ENCODE results near the gene PEX16. TPM values are rescaled to one million over a fixed set of nuclear protein-coding genes. Genes with fewer than 3 reads are reported as not detected.

Gene PEX16
- total and polyA plus RNA-seq, 8 donors: 9.9 to 72.7 (median 40.2) TPM

- TF ChIP-seq POLR2AphosphoS5 (IDR thresholded peaks at IDR 0.05) (peak in 1 of 3 donors; percentile 27), EP300 (IDR thresholded peaks at IDR 0.05) (no peak)
- no peaks in the 10 kb centered on the region for H3K9me3 ChIP-seq
- peak overlapping the region; percentile 46 to 63 (median 58) for H3K4me3 ChIP-seq
- peaks cover 0 to 26% (median 23%) of the 10 kb centered on the region in 4 donors for H3K36me3 ChIP-seq
- 1% methylated on average over 36 to 62 of the region's 62 CpGs for WGBS, 5 donors
- H3K27me3 ChIP-seq: peaks cover 0 to 55% (median 13%) of the 10 kb centered on the region in 3 donors
- intact Hi-C loops (cut with DNase I; ENCODE audit: low total_unique reads): no loop called here
- H3K27ac ChIP-seq: peak overlapping the region; percentile 54 to 82 (median 70)
- H3K4me1 ChIP-seq: peaks cover 21 to 41% (median 27%) of the 10 kb centered on the region in 4 donors
- DNase-seq: peak; percentile 79 to 96
These were observed 18.1 kb downstream of the PEX16 start for GRCh38 chr11:45899448-45900174.

DNA sequence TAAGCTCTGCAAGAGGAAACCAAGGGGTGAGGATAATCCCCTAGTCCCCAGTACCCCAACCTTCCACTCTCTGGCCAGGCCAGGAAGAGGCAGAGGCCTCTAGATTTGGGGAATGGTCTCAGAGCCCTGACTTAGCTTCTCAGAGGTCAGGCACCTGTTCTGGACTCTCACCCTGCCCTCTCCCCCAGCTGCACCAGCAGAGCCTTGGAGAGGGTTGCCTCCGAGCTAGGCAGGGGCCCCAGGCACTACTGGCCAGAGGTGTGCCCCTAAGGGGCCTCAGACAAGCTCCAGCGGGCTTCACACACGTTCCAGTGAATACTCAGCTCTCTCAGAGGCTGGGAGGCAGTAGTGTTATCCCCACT lies 18.6 kb downstream of the PEX16 start:
- H3K4me3 ChIP-seq: peak overlapping the region in 3 of 4 donors; percentile 46 to 63 (median 55)
- H3K36me3 ChIP-seq: peaks cover 0 to 21% (median 18%) of the 10 kb centered on the region in 4 donors
- no peak for DNase-seq
- 12 to 21% (median 12%) methylated on average over 3 of the region's 3 CpGs; no CpG with 5 or more reads in 2 of the 5 donors for WGBS, 5 donors
- peaks cover 21 to 36% (median 27%) of the 10 kb centered on the region in 4 donors for H3K4me1 ChIP-seq
- intact Hi-C loops (cut with DNase I; ENCODE audit: low total_unique reads): no loop called here
- TF ChIP-seq POLR2AphosphoS5 (IDR thresholded peaks at IDR 0.05) (no peak), EP300 (IDR thresholded peaks at IDR 0.05) (no peak), CTCF (IDR thresholded peaks at IDR 0.05) (no peak), POLR2A (IDR thresholded peaks at IDR 0.05) (no peak)
- H3K27me3 ChIP-seq: peaks cover 0 to 60% (median 13%) of the 10 kb centered on the region in 3 donors
- H3K27ac ChIP-seq: peak overlapping the region in 4 of 5 donors; percentile 56 to 82 (median 72)
- H3K9me3 ChIP-seq: no peaks in the 10 kb centered on the region

DNA sequence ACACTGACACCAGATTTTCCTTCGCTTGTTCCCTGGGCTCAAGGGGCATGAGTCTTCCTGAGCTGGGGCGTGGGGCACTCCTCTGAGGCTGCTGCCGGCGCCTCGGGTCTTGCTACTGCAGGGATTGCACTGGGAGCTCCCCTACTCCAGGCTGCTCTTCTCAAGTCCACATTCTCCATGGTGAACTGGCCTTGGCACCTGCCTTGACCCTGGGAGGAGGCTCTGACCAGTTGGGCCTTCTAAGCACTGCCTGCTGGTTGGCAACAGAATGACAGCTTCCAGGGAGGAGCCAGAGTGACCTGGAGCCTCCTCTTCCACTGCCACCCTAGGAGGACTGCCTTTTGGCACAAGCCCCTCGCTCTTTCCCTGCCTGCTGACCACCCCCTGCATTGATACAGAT lies 20.1 kb downstream of the PEX16 start:
- TF ChIP-seq POLR2A (IDR thresholded peaks at IDR 0.05) (no peak), CTCF (IDR thresholded peaks at IDR 0.05) (no peak), POLR2AphosphoS5 (IDR thresholded peaks at IDR 0.05) (no peak), EP300 (IDR thresholded peaks at IDR 0.05) (no peak)
- Histone ChIP-seq H3K4me3 (no peak overlapping the region), H3K4me1 (peaks cover 21 to 36% (median 27%) of the 10 kb centered on the region in 4 donors), H3K27ac (no peak overlapping the region), H3K36me3 (peaks cover 0 to 6% (median 4%) of the 10 kb centered on the region in 4 donors), H3K9me3 (no peaks in the 10 kb centered on the region), H3K27me3 (peaks cover 0 to 69% (median 13%) of the 10 kb centered on the region in 3 donors)
- intact Hi-C loops (cut with DNase I; ENCODE audit: low total_unique reads): no loop called here
- 87 to 98% (median 90%) methylated on average over 5 to 6 of the region's 6 CpGs for WGBS, 5 donors
- DNase-seq: no peak

DNA sequence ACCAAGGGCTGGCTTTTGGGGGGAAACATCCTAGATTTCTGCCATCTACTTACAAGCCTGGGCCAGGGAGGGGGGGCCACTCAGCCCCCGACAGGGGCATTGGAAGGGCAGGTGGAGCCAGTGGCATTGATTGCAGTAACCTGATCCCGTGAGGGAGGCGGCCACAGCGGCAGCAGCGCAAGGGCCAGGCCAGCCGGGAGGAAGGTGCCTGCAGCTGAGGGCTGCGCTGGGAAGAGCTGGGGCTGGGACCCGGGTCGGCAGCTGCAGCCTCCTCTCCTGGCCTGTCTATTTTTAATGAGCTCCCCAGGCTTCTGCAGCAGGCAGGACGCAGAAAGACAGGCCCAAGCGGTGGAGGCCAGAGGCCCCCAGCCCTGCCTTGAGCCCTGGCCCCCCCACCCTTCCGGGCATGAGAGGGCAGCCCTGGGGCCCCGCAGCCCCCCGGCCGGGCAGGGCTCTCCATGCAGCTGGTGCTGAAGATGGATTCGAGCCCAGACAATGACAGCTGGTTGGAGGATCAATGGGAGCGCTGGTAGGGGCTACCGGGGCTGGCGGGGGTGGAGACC lies 21.2 kb downstream of the PEX16 start:
- Histone ChIP-seq H3K27ac (no peak overlapping the region), H3K36me3 (no peaks in the 10 kb centered on the region), H3K27me3 (peaks cover 0 to 69% (median 13%) of the 10 kb centered on the region in 3 donors), H3K9me3 (no peaks in the 10 kb centered on the region), H3K4me1 (peaks cover 21 to 34% (median 25%) of the 10 kb centered on the region in 4 donors), H3K4me3 (no peak overlapping the region)
- intact Hi-C loops (cut with DNase I; ENCODE audit: low total_unique reads): no loop called here
- 8 to 35% (median 19%) methylated on average over 12 to 19 of the region's 19 CpGs for WGBS, 5 donors
- TF ChIP-seq EP300 (IDR thresholded peaks at IDR 0.05) (no peak), CTCF (IDR thresholded peaks at IDR 0.05) (no peak), POLR2A (IDR thresholded peaks at IDR 0.05) (no peak), POLR2AphosphoS5 (IDR thresholded peaks at IDR 0.05) (no peak)
- peak in 1 of 2 donors; percentile 82 for DNase-seq

Data from stomach (tissue), 9 donors.